Myocyte (in vitro differentiated cells): Measurements from ENCODE around the gene PLVAP. TPM values are rescaled to one million over a fixed set of nuclear protein-coding genes. Genes with fewer than 3 reads are reported as not detected.
A peak's percentile ranks its signal among the peaks of the same experiment; 100 is the strongest.

ENCODE experiments used
- DNase-seq: peaks from one replicate; pipeline ENCODE4 v3.0.0-alpha.2; 2012; ENCODE audit warnings: low read depth
- total RNA-seq: library from RNA; depleted of rRNA; stranded (reverse); fragments of >200 nt; gene quantifications from 2 replicates; pipeline ENCODE4 v1.2.3, GENCODE V29; 2014

Gene PLVAP
- total RNA-seq, 1 donor from 2014 or later: 0.43 TPM

DNA sequence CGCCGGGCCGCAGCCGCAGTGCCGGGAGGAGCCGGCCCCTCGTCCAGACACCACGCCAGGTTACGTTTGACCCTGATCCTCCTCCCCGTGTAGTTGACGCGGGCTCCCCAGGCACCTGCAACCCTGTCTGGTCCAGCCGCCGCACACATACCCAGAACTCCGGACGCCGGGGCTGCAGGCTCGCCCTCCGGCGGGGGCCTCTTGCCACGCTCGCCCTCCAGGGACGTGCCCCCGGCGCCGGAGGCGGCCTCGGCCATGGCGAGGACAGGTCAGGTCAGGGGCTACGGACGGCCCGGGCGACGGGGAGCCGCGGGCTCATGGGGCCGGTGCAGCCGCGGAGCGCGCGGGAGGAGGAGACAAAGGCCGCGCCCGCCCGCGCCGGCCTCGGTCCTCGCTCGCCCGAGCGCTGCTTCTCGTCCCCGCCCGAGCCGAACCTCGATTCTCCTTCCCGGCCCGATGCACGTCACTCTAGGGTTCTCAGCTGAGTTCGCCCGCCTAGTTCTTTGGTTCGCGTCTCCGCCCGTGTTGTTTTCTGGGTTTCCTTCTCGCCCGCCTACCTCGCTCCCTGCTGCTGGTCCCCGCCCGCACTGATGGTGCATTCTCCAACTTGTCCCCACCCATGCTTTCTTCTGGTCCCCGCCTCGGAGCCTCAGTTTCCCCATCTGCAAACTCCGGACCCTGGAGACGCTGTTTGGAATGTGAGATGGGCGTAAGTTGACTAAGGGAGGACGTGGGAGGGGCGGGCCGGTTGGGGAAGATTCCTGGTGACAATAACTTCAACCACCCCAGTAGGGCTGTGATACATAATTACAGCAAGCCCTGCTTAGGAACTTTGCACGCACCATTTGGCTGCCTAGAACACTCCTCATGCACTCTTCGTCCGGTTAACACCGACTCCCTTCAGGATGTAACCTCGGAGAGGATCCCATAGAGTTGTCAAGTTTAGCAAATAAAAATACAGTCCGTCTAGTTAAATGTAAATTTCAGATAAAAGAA is 42.4 kb downstream of the PLVAP start, which contains the start of gene ANO8:
ANO8 (minus strand) TSS at position 442 of the 996 bp plus-strand sequence; CDS start at position 257, 185 bp downstream.
- peak; percentile 99 for DNase-seq

DNA sequence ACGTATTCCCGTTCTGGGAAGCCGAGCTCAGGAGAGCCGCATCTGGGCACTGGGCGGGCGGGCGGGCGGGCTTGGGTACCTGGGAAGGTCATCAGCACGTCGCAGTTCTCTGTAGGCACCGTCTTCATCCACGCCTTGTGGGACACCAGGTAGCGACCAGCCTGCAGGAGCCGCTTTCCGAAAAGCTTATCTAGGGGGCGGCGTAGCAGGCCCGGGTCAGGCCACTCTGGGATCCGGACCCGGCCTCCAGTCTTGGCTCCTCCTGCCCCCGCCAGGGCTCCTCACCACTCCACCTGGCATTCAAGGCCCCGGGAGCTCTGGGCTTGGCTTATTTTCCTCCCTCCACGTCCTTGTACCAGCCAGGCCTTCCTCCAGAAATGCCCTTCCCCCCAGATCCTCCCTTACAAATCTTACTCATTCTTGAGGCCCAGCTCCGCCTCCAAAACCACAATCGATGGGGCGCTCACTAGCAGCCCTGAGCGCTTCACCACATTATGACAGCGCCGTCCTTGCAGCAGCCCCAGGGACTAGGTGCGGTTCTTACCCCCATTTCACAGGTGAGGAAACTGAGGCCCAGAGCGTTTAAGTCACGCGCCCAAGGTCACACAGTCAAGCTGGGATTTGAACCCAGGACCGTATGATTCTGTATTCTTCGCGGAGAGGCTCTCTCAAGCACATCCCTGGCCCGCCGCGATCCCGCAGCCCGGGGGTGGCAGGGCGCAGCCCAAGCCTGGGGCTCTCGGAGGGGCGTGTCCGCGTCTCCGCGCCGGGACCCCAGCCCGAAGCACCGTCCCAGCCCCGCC is 43.3 kb downstream of the PLVAP start:
- peak; percentile 32 for DNase-seq

DNA sequence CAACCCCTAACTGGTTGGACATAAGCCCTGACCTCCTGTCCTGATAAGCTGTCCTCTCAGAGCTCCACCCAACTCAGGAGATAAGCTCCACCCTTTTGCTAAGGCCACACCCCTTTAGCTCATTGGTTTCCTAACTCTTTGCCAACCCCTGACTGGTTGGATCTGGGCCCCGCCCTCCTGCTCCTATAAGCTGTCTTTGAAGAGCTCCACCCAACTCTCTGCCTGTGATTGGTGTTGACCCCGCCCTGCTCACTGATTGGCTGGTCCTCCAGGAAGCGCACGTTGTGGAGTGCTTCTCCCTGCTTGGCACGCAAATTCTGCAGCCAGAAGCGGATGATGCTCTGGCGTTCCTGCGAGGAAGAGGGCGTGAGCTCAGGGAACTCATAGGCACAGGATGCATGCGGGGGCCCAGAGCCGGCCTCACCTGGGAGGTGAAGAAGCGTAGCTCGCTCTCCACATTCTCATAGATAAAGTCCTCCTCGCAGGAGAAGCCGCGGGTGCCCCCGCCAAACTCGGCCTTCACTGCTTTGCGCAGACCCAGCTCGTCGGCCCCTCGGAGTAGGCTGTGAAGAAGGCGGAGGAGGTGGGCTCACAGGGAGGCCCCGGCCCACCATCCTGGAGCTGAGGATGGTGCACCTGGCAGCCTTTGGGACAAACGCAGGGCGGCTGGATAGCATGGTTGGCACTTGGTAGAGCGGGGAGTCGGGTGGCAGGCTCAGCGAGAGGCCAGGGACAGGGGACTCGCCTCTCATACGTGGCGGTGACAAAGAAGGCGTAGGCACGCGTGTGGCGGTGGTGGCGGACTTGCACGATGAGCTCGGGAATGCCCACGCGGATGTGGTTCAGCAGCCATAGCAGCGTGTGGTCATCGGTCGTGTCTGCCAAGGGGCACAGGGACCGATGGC is 44.2 kb downstream of the PLVAP start:
- no peak for DNase-seq

DNA sequence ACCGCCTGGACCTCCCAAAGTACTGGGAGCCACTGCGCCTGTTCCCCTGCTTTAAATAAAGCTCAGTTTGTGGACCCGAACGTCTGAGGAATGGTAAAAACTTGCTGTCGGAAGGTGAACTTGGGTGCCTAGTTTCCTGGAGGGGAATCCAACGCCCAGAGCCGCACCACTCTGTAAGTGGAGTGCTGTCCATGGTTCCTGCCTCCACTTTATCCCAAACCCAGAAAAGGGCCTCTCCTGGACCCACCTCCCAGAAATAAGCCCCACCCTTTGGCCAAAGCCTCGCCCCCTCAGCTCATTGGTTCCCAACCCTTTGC is 44.8 kb downstream of the PLVAP start:
- DNase-seq: no peak

DNA sequence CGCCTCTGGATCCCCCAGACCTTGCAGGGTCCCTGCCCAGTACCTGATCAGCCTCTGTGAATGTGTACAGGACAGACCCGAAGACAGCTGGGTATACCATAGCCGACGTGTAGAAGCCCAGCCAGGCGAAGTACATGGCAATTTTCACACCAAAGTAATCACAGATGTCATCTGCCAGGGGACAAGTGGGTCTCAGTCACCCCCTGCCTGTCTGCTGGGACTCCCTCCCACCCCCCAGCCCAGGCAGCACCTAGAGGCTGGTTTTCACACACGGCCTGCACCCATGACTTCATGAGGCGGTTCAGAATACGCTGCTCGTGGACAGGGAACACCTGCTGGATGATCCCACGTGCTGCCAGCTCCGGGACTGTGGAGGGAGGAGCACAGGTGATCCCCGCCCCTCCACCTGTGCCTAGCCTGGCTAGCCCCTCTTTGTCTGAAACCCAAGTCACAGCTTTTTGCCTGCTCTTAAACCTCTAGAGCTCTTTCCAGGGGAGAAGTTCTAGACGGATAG is 46.0 kb downstream of the PLVAP start:
- no peak for DNase-seq

DNA sequence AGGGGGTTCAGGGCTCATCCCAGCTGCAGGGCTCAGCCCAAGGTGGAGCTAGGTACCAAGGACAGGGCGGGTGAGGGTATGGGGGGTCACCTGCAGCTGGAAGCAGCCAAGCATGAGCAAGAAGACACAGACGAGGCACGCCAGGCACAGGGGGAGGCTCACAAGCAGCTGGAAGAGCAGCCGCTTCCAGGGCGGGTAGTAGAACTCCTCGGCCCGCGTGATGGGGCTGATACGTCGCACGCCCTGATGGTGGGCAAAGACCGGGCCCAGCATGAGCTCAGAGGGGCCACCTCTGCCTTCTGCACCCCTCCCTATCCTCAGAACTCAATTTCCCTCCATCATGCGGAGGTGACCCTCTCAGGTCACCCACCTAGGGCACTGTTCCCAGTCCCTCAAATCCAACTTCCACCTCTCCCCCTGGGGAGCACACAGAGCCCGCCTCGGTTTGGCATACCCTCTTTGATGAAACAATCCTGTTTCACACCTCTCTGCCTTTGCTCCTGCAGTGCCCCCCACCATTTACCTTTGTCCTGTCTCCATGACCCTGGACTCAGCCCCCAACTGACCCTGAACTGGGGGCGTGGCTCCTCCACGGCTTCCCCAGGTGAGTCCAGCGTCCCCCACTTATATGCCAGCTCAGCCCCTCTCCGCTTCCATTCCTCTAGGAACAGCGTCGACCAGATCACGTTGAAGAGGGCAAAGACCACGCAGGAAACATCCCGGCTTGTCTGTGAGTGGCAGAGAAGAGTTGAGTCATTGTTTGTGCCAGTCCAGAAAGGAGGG is 46.7 kb downstream of the PLVAP start:
- no peak for DNase-seq

DNA sequence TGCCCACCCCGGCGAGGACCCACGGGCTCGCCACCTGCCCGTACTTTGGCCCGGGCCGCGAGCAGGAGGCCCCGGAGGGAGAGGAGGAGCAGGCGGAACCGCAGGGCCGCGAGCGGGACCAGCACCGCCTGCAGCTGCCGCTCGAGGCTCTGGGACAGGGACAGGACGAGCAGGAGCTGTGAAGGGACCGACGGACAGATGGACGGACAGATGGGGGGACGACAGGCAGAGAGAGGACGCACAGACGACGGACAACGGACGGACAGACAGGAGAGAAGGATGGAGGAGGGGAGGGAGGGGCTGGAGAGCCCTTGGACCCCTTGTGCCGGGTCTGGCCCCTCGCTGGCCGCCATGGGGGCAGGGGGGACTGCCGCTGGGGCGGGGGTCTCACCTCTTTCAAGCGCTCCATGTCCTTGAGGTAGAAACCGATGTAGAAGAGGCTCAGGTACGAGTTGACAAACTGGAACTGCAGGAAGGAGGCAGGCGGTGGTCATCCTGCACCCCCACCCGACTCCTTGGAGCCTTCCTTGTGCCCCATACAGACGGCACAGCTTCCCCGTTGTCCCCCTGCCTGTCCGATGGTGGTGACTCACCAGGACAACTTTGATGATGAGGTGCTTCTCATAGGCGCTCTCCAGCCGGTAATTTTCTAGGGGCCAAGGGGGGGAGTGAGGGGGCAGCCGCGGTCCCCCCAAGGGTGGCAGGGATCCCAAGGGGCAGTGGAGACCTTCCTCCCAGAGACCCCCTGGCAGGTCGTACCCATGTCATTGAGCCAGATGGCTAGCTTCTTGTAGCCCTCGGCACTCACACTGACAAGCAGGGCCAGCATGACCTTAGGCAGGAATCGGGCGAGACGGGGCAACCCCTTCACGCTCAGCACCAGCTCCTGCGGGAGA is 47.5 kb downstream of the PLVAP start:
- DNase-seq: no peak

DNA sequence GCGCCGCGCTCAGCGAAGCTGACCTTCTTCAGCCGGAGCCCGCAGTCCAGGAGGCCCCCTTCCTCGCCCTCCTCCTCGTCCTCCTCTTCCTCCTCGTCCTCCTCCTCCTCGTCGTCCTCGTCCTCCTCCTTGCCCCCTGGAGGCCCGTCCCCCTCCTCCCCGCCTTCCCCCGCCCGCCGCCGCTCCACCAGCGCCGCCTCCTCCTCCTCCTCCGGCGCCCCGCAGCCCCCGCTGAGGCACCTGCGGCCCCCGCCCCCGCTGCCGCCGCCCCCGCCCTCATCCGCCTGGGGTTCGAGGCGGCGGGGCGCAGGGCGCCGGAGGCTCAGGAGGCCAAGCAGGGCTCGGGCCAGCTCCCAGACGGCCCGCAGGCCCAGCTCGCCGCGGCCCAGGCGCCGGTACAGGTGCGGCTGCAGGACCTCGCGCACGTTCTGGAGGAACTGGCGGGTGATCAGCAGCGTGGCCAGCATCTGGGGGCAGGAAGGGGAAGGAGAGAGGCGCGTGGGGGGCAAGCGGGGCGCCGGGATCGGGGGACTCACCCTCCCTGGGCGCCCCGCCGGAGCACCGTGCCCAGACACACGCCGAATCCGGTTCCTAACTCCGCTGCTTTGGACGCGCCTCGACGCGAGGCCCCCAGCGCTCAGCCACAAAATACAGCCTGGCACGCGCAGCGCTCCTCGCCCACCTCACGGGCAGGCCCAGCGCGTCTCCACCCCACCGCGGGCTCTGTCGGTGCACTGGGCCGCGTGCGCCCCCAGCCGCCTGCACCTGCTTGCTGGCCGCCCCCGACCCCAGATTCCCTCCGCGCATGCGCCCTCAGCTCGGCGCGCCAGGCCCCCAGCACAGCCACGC is 48.4 kb downstream of the PLVAP start:
- no peak for DNase-seq

DNA sequence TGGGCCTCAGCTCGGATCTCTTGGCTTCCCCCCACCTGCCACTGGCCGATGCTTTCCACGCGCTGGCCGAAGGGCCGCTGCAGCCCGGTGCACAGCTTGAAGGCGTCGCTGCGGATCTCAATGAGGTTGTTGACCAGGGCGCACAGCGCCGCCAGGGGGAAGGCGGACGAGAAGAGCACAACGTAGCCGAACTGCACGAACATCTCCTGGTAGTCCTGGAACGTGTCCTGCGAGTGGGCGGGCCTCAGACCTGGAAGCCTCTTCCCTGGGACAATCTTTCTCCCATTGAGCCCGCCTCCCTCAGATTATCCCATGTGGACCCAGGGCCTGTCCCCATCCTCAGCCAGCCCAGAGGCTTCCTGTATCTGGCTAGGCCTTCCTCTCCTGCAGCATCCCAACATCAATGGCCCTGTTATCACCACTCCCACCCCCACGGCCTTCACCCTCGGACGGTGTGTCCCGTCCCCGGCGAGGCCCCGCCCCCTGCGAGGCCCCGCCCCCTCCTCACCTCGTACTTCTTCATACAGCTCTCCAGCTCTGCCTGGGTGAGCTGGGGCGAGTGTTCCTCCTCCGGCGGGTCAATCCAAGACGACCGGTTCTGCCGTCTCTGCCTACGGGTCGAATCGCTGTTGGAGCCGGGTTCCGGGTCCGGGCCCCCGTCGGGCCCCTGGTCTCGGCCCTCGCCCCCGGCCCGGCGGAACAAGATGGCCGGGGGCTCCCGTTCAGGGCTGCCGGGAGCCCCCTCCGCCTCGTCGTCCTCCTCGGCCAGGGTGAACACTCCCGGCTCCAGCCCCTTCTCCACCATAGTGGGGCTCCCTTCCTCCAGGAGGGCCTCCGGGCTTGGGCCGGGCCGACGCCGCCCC is 49.3 kb downstream of the PLVAP start:
- DNase-seq: no peak

DNA sequence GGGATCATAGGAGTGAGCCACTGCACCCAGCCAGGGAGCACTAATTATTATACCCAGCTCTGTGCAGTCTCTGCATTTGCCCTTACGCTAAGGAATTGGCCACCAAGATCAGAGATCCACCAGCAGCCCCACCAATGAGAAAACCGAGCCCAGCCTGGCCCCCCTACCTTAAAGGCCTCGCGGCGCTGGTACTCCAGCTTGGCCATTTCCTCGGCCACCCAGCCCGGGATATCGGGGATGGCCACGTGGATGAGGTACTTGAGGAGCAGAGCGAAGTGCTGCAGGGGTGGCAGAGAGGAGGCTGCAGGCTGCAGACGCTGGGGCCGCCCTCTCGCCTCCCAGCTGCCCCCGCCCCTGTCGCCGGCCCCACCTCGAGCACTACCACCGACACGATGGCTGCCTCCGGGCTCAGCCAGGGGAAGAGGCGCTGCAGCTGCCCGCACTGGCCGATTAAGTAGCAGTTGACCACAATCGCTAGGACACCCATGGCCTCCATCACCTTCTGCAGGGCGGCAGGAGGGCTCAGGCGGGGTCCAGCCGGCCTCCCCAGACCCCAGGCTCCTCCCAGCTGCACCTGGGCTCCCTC is 50.0 kb downstream of the PLVAP start:
- no peak for DNase-seq

DNA sequence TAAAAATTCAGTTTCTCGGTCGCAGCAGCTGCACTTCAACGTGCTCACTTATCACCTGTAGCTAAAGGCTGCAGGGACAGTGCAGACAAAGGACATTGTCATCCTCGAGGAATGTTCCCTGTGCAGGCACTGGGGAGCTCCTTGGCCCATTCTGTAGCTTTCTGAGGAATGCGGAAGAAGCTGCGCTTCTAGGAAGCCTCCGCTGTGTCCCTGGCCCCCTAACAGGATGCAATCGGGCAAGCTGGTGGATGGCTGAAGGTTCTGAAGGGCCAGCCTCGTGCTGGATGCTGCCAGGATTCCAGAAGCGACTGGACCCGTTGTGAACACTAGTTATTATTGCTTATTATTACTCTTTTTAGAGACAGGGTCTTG is 50.6 kb downstream of the PLVAP start:
- DNase-seq: no peak

DNA sequence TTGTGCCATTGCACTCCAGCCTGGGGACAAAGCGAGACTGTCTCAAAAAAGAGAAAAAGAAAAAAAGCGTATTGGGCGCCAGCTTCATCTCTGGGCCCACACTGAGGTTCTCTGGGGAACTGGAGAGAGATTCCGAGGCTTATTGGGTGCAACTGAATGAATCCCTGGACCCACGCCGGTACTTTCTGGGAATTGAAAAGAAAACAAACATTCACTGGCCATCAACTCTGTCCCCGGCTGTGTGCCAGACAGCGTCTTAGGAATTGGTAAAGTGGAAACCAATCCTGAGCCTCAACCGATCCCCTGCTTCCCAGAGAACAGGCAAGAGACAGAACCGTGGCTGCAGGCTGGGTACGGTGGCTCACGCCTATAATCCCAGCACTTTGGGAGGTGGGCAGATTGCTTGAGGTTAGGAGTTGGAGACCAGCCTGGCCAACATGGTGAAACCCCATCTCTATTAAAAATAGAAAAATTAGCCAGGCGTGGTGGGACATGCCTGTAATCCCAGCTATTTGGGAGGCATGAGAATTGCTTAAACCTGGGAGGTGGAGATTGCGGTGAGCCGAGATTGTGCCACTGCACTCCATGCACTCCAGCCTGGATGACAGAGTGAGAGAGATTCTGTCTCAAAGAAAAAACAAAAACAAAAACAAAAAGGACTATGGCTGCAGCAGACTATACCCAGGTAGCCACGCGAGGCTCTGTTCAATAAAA is 51.1 kb downstream of the PLVAP start:
- DNase-seq: no peak

DNA sequence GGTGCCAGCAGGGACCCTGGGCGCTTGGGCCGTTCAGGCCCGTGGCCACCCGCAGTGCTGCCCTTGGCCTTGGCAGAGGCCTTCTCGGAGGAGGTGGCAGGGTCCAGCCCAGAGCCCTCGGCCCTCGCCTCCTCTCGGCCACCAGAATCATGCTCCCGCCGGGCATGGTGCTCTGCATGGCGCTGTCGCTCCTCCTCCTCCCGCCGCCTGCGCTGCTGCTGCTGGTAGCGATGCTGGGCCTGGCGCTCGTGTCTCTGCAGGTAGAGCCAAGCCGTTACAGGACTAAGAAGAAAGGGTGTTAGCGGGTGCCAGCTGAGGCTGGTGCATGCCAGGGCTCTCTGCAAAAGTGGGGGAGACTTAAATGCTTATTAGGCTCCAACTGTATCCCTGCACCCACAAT is 52.0 kb downstream of the PLVAP start:
- no peak for DNase-seq

DNA sequence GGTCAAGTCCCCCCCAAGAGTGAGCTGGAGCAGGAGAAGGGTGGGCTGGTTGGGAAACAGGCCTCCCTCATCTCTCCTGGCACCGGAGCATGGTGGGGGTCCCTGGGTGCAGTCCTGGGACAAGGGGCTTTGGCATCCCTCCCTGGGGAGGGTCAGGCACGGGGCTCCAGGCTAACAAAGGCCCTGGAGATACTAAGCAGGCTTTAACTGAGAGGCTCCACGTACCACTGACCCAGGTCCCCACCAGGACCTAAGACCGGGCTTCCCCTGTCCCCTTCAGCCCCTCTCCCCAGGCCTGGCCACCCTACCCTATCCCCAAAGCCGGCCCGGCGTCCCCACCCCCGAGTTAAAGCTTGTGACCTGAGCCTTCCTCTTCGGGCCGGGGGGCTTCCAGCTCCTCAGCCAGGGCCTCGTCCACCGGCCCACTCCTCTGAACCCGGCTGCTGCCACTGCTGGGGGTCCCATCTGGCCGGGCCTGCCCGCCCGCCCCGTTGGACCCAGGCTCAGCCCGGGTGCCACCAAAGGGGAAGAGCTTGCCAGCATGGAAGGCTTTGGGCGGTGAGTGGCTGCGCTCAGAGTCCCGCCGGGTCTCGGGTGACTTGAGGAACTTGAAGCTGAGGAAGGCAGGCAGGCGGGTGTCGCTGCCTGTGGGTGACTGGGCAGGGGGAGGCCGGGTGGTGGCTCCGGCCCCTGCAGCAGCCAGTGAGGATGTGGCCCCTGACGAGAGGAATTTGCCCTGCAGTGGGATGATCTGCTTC is 52.6 kb downstream of the PLVAP start:
- no peak for DNase-seq

DNA sequence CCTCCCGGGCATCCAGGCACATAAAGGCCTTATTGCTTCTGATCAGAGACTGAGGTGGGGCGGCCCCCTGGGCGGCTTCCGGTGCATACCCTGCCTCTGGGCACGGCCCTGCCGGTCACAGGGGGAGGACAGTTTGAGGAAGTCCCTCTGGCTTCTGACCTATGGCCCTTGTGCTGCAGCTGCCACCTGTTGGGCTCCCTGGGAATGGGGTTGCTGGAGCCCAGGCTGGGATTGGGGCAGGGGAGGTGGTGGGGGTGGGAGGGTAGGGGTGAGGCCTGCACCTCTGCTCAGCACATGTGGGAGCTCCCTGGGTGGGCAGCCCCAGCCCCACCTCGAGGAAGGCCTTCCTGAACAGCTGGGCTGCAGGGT is 53.2 kb downstream of the PLVAP start:
- no peak for DNase-seq
